Kidney tubule cell (primary cell): ENCODE results near the gene TRIM72.
"Not testable (repeated sequence)": the region's sequence is repeated elsewhere in the genome, so short reads cannot be mapped to it uniquely, and the experiment has no call there.

Source experiments
- DNase-seq: peaks from one replicate; pipeline ENCODE4 v3.0.0-alpha.2; 2018; ENCODE audit warnings: low spot score

The TRIM72 gene

GRCh38 chr16:31258366-31258765 is 44.4 kb downstream of the TRIM72 start:
- DNase-seq, result no peak

GRCh38 chr16:31260136-31260931 is 46.4 kb downstream of the TRIM72 start:
- no peak for DNase-seq

GRCh38 chr16:31262084-31262483 is 48.2 kb downstream of the TRIM72 start:
- no peak for DNase-seq

- DNase-seq, result peak; percentile 93
Measured at GRCh38 chr16:31265329-31266245, 51.7 kb downstream of the TRIM72 start.

- peak; percentile 67 for DNase-seq
Measured at GRCh38 chr16:31267332-31268032, 53.6 kb downstream of the TRIM72 start.

GRCh38 chr16:31268033-31268365 is 54.1 kb downstream of the TRIM72 start:
- no peak for DNase-seq

GRCh38 chr16:31268891-31269290 is 55.0 kb downstream of the TRIM72 start:
- no peak for DNase-seq

- no peak for DNase-seq
Measured at GRCh38 chr16:31269541-31269940, 55.6 kb downstream of the TRIM72 start.

- DNase-seq, result not testable (repeated sequence)
Measured at GRCh38 chr16:31269973-31270372, 56.1 kb downstream of the TRIM72 start.

GRCh38 chr16:31270795-31271194 is 56.9 kb downstream of the TRIM72 start:
- DNase-seq, result no peak

- DNase-seq, result no peak
Measured at GRCh38 chr16:31271621-31272190, 57.8 kb downstream of the TRIM72 start.

GRCh38 chr16:31273187-31273586 is 59.3 kb downstream of the TRIM72 start:
- DNase-seq, result no peak

GRCh38 chr16:31273676-31274075 is 59.8 kb downstream of the TRIM72 start:
- DNase-seq, result no peak

GRCh38 chr16:31274831-31275816 is 61.2 kb downstream of the TRIM72 start:
- no peak for DNase-seq

- no peak for DNase-seq
Measured at GRCh38 chr16:31276600-31276999, 62.7 kb downstream of the TRIM72 start.

GRCh38 chr16:31277659-31278260 is 63.8 kb downstream of the TRIM72 start:
- DNase-seq, result no peak

- DNase-seq, result not testable (repeated sequence)
Measured at GRCh38 chr16:31278853-31279252, 64.9 kb downstream of the TRIM72 start.
